H1 (cell line): Measurements from ENCODE around the gene CACNA1E. TPM values are rescaled to one million over a fixed set of nuclear protein-coding genes. Genes with fewer than 3 reads are reported as not detected.
A peak's percentile ranks its signal among the peaks of the same experiment; 100 is the strongest.

Source experiments
- CTCF ChIA-PET: fragments of 300-600 bp; sonication (Branson Sonifier 250); formaldehyde crosslinking; loops from one replicate; lab custom pipeline; 2021; ENCODE audit not compliant: partially characterized antibody; lab: Charles Lee
- POLR2A ChIA-PET: fragments of 300-600 bp; sonication (Branson Sonifier 250); formaldehyde crosslinking; loops from one replicate; lab custom pipeline; 2021; ENCODE audit warnings: inconsistent platforms; ENCODE audit not compliant: partially characterized antibody; lab: Charles Lee
- DNase-seq, 2 experiments: peaks; one replicate each; pipeline versions ENCODE4 v3.0.0 to v3.0.0-alpha.2; 2010 to 2022; ENCODE audit warnings: low spot score in 2 of 2, low read depth in 1 of 2, mixed read lengths in 1 of 2
- FAIRE-seq: peaks from 2 replicates; lab custom pipeline; 2011; peaks lifted over from hg19 to GRCh38; lab: Jason Lieb, UNC
- H2AFZ ChIP-seq: 2 replicates; pipeline ENCODE4 v1.8.1; 2012; ENCODE audit warnings: low read length, inconsistent platforms
- H2AK5ac ChIP-seq: 2 replicates; pipeline ENCODE4 v1.6.1; 2013; ENCODE audit warnings: low read depth, low read length
- H2BK120ac ChIP-seq: replicated peaks from 2 replicates; pipeline ENCODE3; 2013; ENCODE audit warnings: low read depth, low read length, inconsistent platforms
- H2BK12ac ChIP-seq: 2 replicates; pipeline ENCODE4 v1.6.1; 2013; ENCODE audit warnings: low read depth, low read length
- H2BK15ac ChIP-seq: 2 replicates; pipeline ENCODE4 v1.6.1; 2013; ENCODE audit warnings: low read length
- H2BK20ac ChIP-seq: 2 replicates; pipeline ENCODE4 v1.6.1; 2013; ENCODE audit warnings: low read length
- H2BK5ac ChIP-seq: 2 replicates; pipeline ENCODE4 v1.6.1; 2013; ENCODE audit warnings: low read depth, low read length
- H3K14ac ChIP-seq: 2 replicates; pipeline ENCODE4 v1.6.1; 2013; ENCODE audit warnings: inconsistent platforms; ENCODE audit not compliant: insufficient read length
- H3K18ac ChIP-seq: 2 replicates; pipeline ENCODE4 v1.6.1; 2013; ENCODE audit warnings: low read length; ENCODE audit errors: extremely low read depth
- H3K23ac ChIP-seq: 2 replicates; pipeline ENCODE4 v1.6.1; 2013; ENCODE audit warnings: inconsistent platforms; ENCODE audit not compliant: insufficient read length
- H3K23me2 ChIP-seq: 2 replicates; pipeline ENCODE4 v1.6.1; 2013; ENCODE audit warnings: low read depth, low read length
- H3K27ac ChIP-seq: 2 replicates; pipeline ENCODE4 v1.6.1; 2011; ENCODE audit warnings: low read depth, low read length, inconsistent platforms
- H3K27me3 ChIP-seq, 4 experiments: replicated peaks in 1 of 4; 1 replicate in 1 of 4; 2 replicates in 3 of 4; pipeline versions ENCODE4 v1.6.1 to v1.8.1; 2011 to 2013; ENCODE audit warnings: low read length in 3 of 4, mild to moderate bottlenecking in 3 of 4, inconsistent platforms in 2 of 4, mixed read lengths in 2 of 4, moderate library complexity in 1 of 4; ENCODE audit not compliant: control insufficient read depth in 3 of 4, insufficient read depth in 3 of 4; ENCODE audit errors: extremely low read depth in 1 of 4
- H3K36me3 ChIP-seq, 4 experiments: 2 replicates each; pipeline versions ENCODE4 v1.6.1 to v1.8.1; 2011 to 2013; ENCODE audit warnings: mild to moderate bottlenecking in 4 of 4, low read length in 3 of 4, moderate library complexity in 2 of 4, control low read depth in 1 of 4, inconsistent platforms in 1 of 4; ENCODE audit not compliant: insufficient read depth in 4 of 4, control insufficient read depth in 2 of 4
- H3K4ac ChIP-seq: replicated peaks from 2 replicates; pipeline ENCODE3; 2013; ENCODE audit warnings: low read length, low read depth, mixed read lengths, inconsistent platforms; ENCODE audit not compliant: insufficient read length
- H3K4me1 ChIP-seq, 4 experiments: replicated peaks in 1 of 4; 1 replicate in 1 of 4; 2 replicates in 3 of 4; pipeline versions ENCODE4 v1.6.1 to v1.8.1; 2011 to 2013; ENCODE audit warnings: low read length in 3 of 4, inconsistent platforms in 2 of 4, mixed read lengths in 1 of 4; ENCODE audit not compliant: insufficient read depth in 4 of 4, control insufficient read depth in 3 of 4
- H3K4me2 ChIP-seq, 2 experiments: 2 replicates each; pipeline versions ENCODE4 v1.6.1 to v1.8.1; 2011 to 2013; ENCODE audit warnings: low read depth in 2 of 2, low read length in 2 of 2, control low read depth in 1 of 2, inconsistent platforms in 1 of 2, mild to moderate bottlenecking in 1 of 2; ENCODE audit not compliant: insufficient read depth in 1 of 2
- H3K4me3 ChIP-seq, 4 experiments: fragments of 200-600, 300-600 bp in 1 of 4; sonication (generic), shearing (Covaris generic), sonication (Bioruptor Twin) in 1 of 4; 2 replicates each; pipeline versions ENCODE4 v1.5.1 to v1.8.1; 2011 to 2016; ENCODE audit warnings: low read length in 4 of 4, low read depth in 3 of 4, control low read depth in 2 of 4, inconsistent platforms in 2 of 4, mild to moderate bottlenecking in 2 of 4, mixed read lengths in 1 of 4, moderate library complexity in 1 of 4; ENCODE audit not compliant: insufficient read depth in 2 of 4; ENCODE audit errors: extremely low read depth in 1 of 4
- H3K56ac ChIP-seq: replicated peaks from 2 replicates; pipeline ENCODE3; 2013; ENCODE audit warnings: low read depth, mild to moderate bottlenecking, mixed read lengths, low read length, inconsistent platforms; ENCODE audit not compliant: insufficient read length
- H3K79me1 ChIP-seq: 2 replicates; pipeline ENCODE4 v1.6.1; 2013; ENCODE audit warnings: low read depth, low read length, control low read depth
- H3K79me2 ChIP-seq, 2 experiments: 2 replicates each; pipeline versions ENCODE4 v1.6.1 to v1.8.1; 2012 to 2013; ENCODE audit warnings: low read length in 2 of 2, mild to moderate bottlenecking in 2 of 2, inconsistent platforms in 1 of 2; ENCODE audit not compliant: insufficient read depth in 2 of 2, control insufficient read depth in 1 of 2
- H3K9ac ChIP-seq, 4 experiments: replicated peaks in 1 of 4; 1 replicate in 1 of 4; 2 replicates in 3 of 4; pipeline versions ENCODE4 v1.6.1 to v1.8.1; 2011 to 2013; ENCODE audit warnings: low read depth in 3 of 4, low read length in 3 of 4, control low read depth in 2 of 4, mild to moderate bottlenecking in 2 of 4, moderate library complexity in 2 of 4, inconsistent platforms in 1 of 4; ENCODE audit errors: extremely low read depth in 1 of 4
- H3K9me3 ChIP-seq, 2 experiments: 2 replicates each; pipeline versions ENCODE4 v1.6.1 to v1.8.1; 2012 to 2013; ENCODE audit warnings: mild to moderate bottlenecking in 2 of 2, moderate library complexity in 2 of 2, control low read depth in 1 of 2, inconsistent platforms in 1 of 2, low read depth in 1 of 2, low read length in 1 of 2, mixed read lengths in 1 of 2; ENCODE audit not compliant: insufficient read depth in 2 of 2
- H4K20me1 ChIP-seq, 2 experiments: replicated peaks in 1 of 2; 2 replicates each; pipeline versions ENCODE3 to v1.8.1; 2011 to 2013; ENCODE audit warnings: inconsistent platforms in 2 of 2, low read length in 2 of 2, mild to moderate bottlenecking in 1 of 2; ENCODE audit not compliant: insufficient read depth in 2 of 2, control insufficient read depth in 1 of 2
- H4K5ac ChIP-seq: 2 replicates; pipeline ENCODE4 v1.6.1; 2013; ENCODE audit warnings: low read length, low read depth, mixed read lengths, inconsistent platforms; ENCODE audit not compliant: insufficient read length
- H4K8ac ChIP-seq: 2 replicates; pipeline ENCODE4 v1.8.0; 2013; ENCODE audit warnings: mild to moderate bottlenecking, moderate library complexity, low read length, inconsistent platforms; ENCODE audit not compliant: insufficient read depth; ENCODE audit errors: extremely low read depth
- H4K91ac ChIP-seq: replicated peaks from 2 replicates; pipeline ENCODE3; 2013; ENCODE audit warnings: low read length, mixed read lengths, inconsistent platforms; ENCODE audit not compliant: insufficient read length
- EZH2 ChIP-seq: fragments of 200-600 bp; sonication (generic); IDR thresholded peaks from 2 replicates; pipeline ENCODE4 v1.7.1; 2012; ENCODE audit warnings: low read depth, mild to moderate bottlenecking, moderate library complexity, low read length, inconsistent platforms; ENCODE audit not compliant: severe bottlenecking
- GABPA ChIP-seq: IDR thresholded peaks from 2 replicates; pipeline ENCODE4 v1.6.1; 2011; ENCODE audit warnings: mild to moderate bottlenecking, low read length, moderate library complexity, borderline replicate concordance; ENCODE audit not compliant: insufficient read depth
- SUZ12 ChIP-seq: fragments of 200-600 bp; sonication (generic); IDR thresholded peaks from 2 replicates; pipeline ENCODE4 v1.6.1; 2012; ENCODE audit warnings: mild to moderate bottlenecking, inconsistent platforms, low read length, moderate library complexity, mixed read lengths
- WGBS, 2 experiments: shearing (Covaris generic) in 1 of 2; methylation state at CpG; one replicate each; pipeline versions ENCODE4 v1.1.6 to v1.1.7; 2013 to 2015; ENCODE audit warnings: low lambda C conversion rate in 2 of 2, mixed read lengths in 2 of 2, inconsistent platforms in 1 of 2, low coverage in 1 of 2, missing lambda C conversion rate in 1 of 2; ENCODE audit not compliant: insufficient replicate concordance in 2 of 2, insufficient coverage in 1 of 2, insufficient read length in 1 of 2; ENCODE audit errors: extremely low coverage in 1 of 2, missing lambda C conversion rate in 1 of 2; 5-methylcytosine and 5-hydroxymethylcytosine counted together
- long read RNA-seq, 2 experiments: library from RNA in 1 of 2; library from capped mRNA in 1 of 2; stranded (forward); transcript quantifications; one replicate each; pipeline ENCODE4 v2.0.0, GENCODE V29; 2021; ENCODE audit warnings: inconsistent platforms in 1 of 2
- polyA minus RNA-seq, 3 experiments: library from RNA; depleted of rRNA, polyadenylated mRNA; stranded (reverse); fragments of >200 nt; gene quantifications; 1 replicate in 2 of 3; 2 replicates in 1 of 3; pipeline ENCODE4 v1.2.3, GENCODE V29; 2011
- polyA plus RNA-seq, 7 experiments: library from polyadenylated mRNA; depleted of rRNA in 3 of 7; stranded (reverse) in 5 of 7; unstranded in 2 of 7; fragments of >200 nt in 5 of 7; fragments of 200-250 nt in 2 of 7; gene quantifications; 1 replicate in 5 of 7; 2 replicates in 1 of 7; 4 replicates in 1 of 7; pipeline versions ENCODE4 v1.2.1 to v1.2.3, GENCODE V29; 2011 to 2013; ENCODE audit warnings: missing spikeins in 2 of 7, mixed read lengths in 2 of 7
- total RNA-seq: library from RNA; stranded (reverse); fragmentation: NEBNext Ultra II Directional; extraction: Animal tissue kit (Norgen Biotek cat#: 25700); gene quantifications from 2 replicates; pipeline ENCODE4 v1.2.1, GENCODE V29; 2021

Gene CACNA1E
- 1.3 and 2.6 TPM in 2 replicates for total RNA-seq
- 0.98 and 0.99 TPM in 2 replicates for polyA plus RNA-seq (2011; rRNA removed)
- 0.41 TPM for polyA plus RNA-seq (2011; cell fraction: cytosol; rRNA removed)
- polyA plus RNA-seq (2011; cell fraction: nucleus; rRNA removed): 2.3 TPM
- 0.66 to 0.96 TPM (median 0.80 TPM) in 4 replicates for polyA plus RNA-seq (2012, experiment 1 of 2)
- polyA plus RNA-seq (2012, experiment 2 of 2): 0.09 TPM
- polyA plus RNA-seq (2013, experiment 1 of 2): 0.43 TPM
- 0.28 TPM for polyA plus RNA-seq (2013, experiment 2 of 2)
- 3.4 and 4.1 TPM in 2 replicates for polyA minus RNA-seq (2011; rRNA and poly(A)+ RNA removed)
- 0.95 TPM for polyA minus RNA-seq (2011; cell fraction: cytosol; rRNA and poly(A)+ RNA removed)
- 6.8 TPM for polyA minus RNA-seq (2011; cell fraction: nucleus; rRNA and poly(A)+ RNA removed)
- long read RNA-seq, experiment 1, partial matches to known transcripts: 0 of 1 reads
- long read RNA-seq, experiment 1, other reads (novel, unspliced or antisense): 1 of 1 reads
- long read RNA-seq, experiment 2: 0 reads

DNA sequence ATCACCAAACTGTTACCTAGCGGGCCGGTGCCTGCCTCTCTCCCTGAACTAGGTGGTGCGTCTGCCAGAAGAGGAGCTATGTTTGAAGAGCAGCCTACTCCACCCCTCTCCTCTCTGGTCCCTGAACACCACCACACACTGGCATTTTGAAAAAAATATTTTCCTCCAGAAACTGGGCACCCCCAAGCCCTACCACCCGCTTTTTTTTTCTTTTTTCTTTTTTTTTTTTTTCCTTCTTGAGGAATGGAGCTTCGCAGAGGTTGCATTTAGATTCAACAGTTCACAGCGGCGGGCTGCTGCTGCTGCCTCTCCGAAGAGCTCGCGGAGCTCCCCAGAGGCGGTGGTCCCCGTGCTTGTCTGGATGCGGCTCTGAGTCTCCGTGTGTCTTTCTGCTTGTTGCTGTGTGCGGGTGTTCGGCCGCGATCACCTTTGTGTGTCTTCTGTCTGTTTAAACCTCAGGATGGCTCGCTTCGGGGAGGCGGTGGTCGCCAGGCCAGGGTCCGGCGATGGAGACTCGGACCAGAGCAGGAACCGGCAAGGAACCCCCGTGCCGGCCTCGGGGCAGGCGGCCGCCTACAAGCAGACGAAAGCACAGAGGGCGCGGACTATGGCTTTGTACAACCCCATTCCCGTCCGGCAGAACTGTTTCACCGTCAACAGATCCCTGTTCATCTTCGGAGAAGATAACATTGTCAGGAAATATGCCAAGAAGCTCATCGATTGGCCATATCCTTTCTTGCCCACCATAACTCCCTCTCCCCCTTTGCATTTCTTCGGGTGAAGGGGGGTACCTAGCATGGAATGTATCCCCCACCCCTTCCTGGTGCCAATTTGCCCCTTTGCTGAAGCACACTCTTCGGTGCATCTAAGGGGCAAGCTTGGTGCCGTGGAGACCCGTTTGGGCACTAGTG lies at the start of gene CACNA1E:
CACNA1E (plus strand) TSS at position 233 of the 911 bp plus-strand sequence; CDS start at position 461, 228 bp downstream.
- H3K27ac ChIP-seq: no peak within 1 kb of the TSS
- WGBS, 2 experiments: 13% methylated on average over 37 of the region's 43 CpGs; no CpG with 5 or more reads in 1 of the 2 experiments
- no peak within 1 kb of the TSS for H3K9ac ChIP-seq
- no peak within 1 kb of the TSS for H4K8ac ChIP-seq
- peaks cover 21% of the 10 kb centered on the region for H3K23me2 ChIP-seq
- no peak within 1 kb of the TSS; the same call in 1 of the 2 replicates for H2BK15ac ChIP-seq
- no peak within 1 kb of the TSS for H2BK120ac ChIP-seq
- no peak within 1 kb of the TSS; the same call in 1 of the 2 replicates for H2AK5ac ChIP-seq
- DNase-seq (peak in 1 of 2 experiments; percentile 56), FAIRE-seq (no peak)
- no peaks in the 10 kb centered on the region for H3K36me3 ChIP-seq
- H3K18ac ChIP-seq: peak within 1 kb of the TSS; percentile 91
- no peak within 1 kb of the TSS for H3K56ac ChIP-seq
- POLR2A ChIA-PET: interaction anchor here (1.4 kb wide), 1 partner anchor 436 kb away, joined by 3 read pairs; no protein-coding TSS in a partner anchor
- H3K4me1 ChIP-seq: peaks cover 0 to 25% (median 10%) of the 10 kb centered on the region in 4 experiments; a peak in 5 of 7 replicates
- CTCF ChIA-PET: interaction anchor here (0.9 to 12.6 kb wide), 13 partner anchors 14 to 453 kb away, joined by 3 to 105 read pairs (median 3); no protein-coding TSS in a partner anchor
- H4K5ac ChIP-seq: no peak within 1 kb of the TSS
- H3K27me3 ChIP-seq: peaks cover 32 to 72% (median 58%) of the 10 kb centered on the region in 4 experiments
- peak; percentile 41 for TF ChIP-seq EZH2
- TF ChIP-seq SUZ12: 0 out of 2 replicates have a peak, but pooled peaks have one; percentile 56
- TF ChIP-seq GABPA: no peak
- peaks cover 0 to 1% of the 10 kb centered on the region in 2 experiments for H4K20me1 ChIP-seq
- no peaks in the 10 kb centered on the region for H3K9me3 ChIP-seq
- H2BK20ac ChIP-seq: 0 out of 2 replicates have a peak within 1 kb of the TSS, but pooled peaks have one; percentile 80
- peak within 1 kb of the TSS; percentile 95 to 97 for H3K4me2 ChIP-seq
- no peak within 1 kb of the TSS for H4K91ac ChIP-seq
- H3K23ac ChIP-seq: no peak within 1 kb of the TSS
- H2BK5ac ChIP-seq: no peak within 1 kb of the TSS
- H3K14ac ChIP-seq: no peak within 1 kb of the TSS
- H3K4ac ChIP-seq: no peak within 1 kb of the TSS
- peak within 1 kb of the TSS; percentile 44 to 68 (median 57) for H3K4me3 ChIP-seq
- peak within 1 kb of the TSS; percentile 98 for H2AFZ ChIP-seq
- H3K79me1 ChIP-seq: no peaks in the 10 kb centered on the region; the same call in 1 of the 2 replicates
- no peaks in the 10 kb centered on the region for H3K79me2 ChIP-seq
- no peak within 1 kb of the TSS; the same call in 1 of the 2 replicates for H2BK12ac ChIP-seq
